Muscle layer of duodenum (tissue), 2 donors: ENCODE measurements around the gene SLC66A3.
A peak's percentile ranks its signal among the peaks of the same experiment; 100 is the strongest.

Source experiments
- H3K27ac ChIP-seq: one replicate; pipeline ENCODE4 v1.7.0; 2013; ENCODE audit warnings: mild to moderate bottlenecking, low read length
- H3K27me3 ChIP-seq: one replicate; pipeline ENCODE4 v1.7.0; 2013; ENCODE audit warnings: low read depth, mild to moderate bottlenecking, control low read depth, low read length
- H3K36me3 ChIP-seq, 2 donors: one replicate each; pipeline ENCODE4 v1.7.0; 2013; ENCODE audit warnings: low read length in 2 of 2, control low read depth in 1 of 2, mild to moderate bottlenecking in 1 of 2; ENCODE audit not compliant: insufficient read depth in 2 of 2, control insufficient read depth in 1 of 2
- H3K4me1 ChIP-seq, 2 donors: one replicate each; pipeline ENCODE4 v1.7.0; 2013; ENCODE audit warnings: low read length in 2 of 2, mild to moderate bottlenecking in 2 of 2, control low read depth in 1 of 2, moderate library complexity in 1 of 2; ENCODE audit not compliant: insufficient read depth in 2 of 2, control insufficient read depth in 1 of 2
- H3K4me3 ChIP-seq, 2 donors: one replicate each; pipeline ENCODE4 v1.7.0; 2013; ENCODE audit warnings: low read length in 2 of 2, low read depth in 1 of 2, mild to moderate bottlenecking in 1 of 2
- H3K9me3 ChIP-seq, 2 donors: one replicate each; pipeline ENCODE4 v1.7.0; 2013; ENCODE audit warnings: low read length in 2 of 2, control low read depth in 1 of 2, mild to moderate bottlenecking in 1 of 2; ENCODE audit not compliant: control insufficient read depth in 1 of 2
- donor health status: healthy.

Gene SLC66A3

GRCh38 chr2:11124760-11125068 lies 30.6 kb upstream of the SLC66A3 start:
- no peak overlapping the region for H3K27ac ChIP-seq
- no peaks in the 10 kb centered on the region for H3K36me3 ChIP-seq
- H3K27me3 ChIP-seq, result peaks cover 4% of the 10 kb centered on the region
- H3K9me3 ChIP-seq, result no peaks in the 10 kb centered on the region
- peaks cover 3% of the 10 kb centered on the region in 2 donors for H3K4me1 ChIP-seq
- H3K4me3 ChIP-seq, result no peak overlapping the region

- peaks cover 4% of the 10 kb centered on the region for H3K27me3 ChIP-seq
- peaks cover 11 to 12% of the 10 kb centered on the region in 2 donors for H3K4me1 ChIP-seq
- H3K4me3 ChIP-seq, result no peak overlapping the region
- no peak overlapping the region for H3K27ac ChIP-seq
- H3K9me3 ChIP-seq, result no peaks in the 10 kb centered on the region
- H3K36me3 ChIP-seq, result no peaks in the 10 kb centered on the region
These were observed 27.5 kb upstream of the SLC66A3 start for GRCh38 chr2:11127761-11128160.

GRCh38 chr2:11128243-11128951 lies 26.9 kb upstream of the SLC66A3 start:
- H3K9me3 ChIP-seq, result no peaks in the 10 kb centered on the region
- no peak overlapping the region for H3K27ac ChIP-seq
- H3K4me3 ChIP-seq, result no peak overlapping the region
- H3K4me1 ChIP-seq, result peaks cover 11 to 17% of the 10 kb centered on the region in 2 donors
- peaks cover 4% of the 10 kb centered on the region for H3K27me3 ChIP-seq
- no peaks in the 10 kb centered on the region for H3K36me3 ChIP-seq

GRCh38 chr2:11129598-11130449 lies 25.4 kb upstream of the SLC66A3 start:
- peak overlapping the region; percentile 42 to 65 for H3K4me3 ChIP-seq
- no peak overlapping the region for H3K27ac ChIP-seq
- no peaks in the 10 kb centered on the region for H3K36me3 ChIP-seq
- no peaks in the 10 kb centered on the region for H3K9me3 ChIP-seq
- peaks cover 2% of the 10 kb centered on the region for H3K27me3 ChIP-seq
- H3K4me1 ChIP-seq, result peaks cover 11 to 19% of the 10 kb centered on the region in 2 donors

- no peaks in the 10 kb centered on the region for H3K27me3 ChIP-seq
- peaks cover 11 to 19% of the 10 kb centered on the region in 2 donors for H3K4me1 ChIP-seq
- H3K9me3 ChIP-seq, result no peaks in the 10 kb centered on the region
- H3K4me3 ChIP-seq, result no peak overlapping the region
- H3K36me3 ChIP-seq, result no peaks in the 10 kb centered on the region
- H3K27ac ChIP-seq, result no peak overlapping the region
These were observed 23.9 kb upstream of the SLC66A3 start for GRCh38 chr2:11131166-11131920.

- Histone ChIP-seq H3K27ac (no peak overlapping the region), H3K36me3 (no peaks in the 10 kb centered on the region), H3K9me3 (no peaks in the 10 kb centered on the region), H3K4me1 (peaks cover 11 to 19% of the 10 kb centered on the region in 2 donors), H3K4me3 (peak overlapping the region; percentile 70 to 80), H3K27me3 (no peaks in the 10 kb centered on the region)
These were observed 23.1 kb upstream of the SLC66A3 start for GRCh38 chr2:11132036-11132671.

- Histone ChIP-seq H3K27ac (no peak overlapping the region), H3K4me3 (peak overlapping the region; percentile 70 to 80), H3K27me3 (no peaks in the 10 kb centered on the region), H3K36me3 (no peaks in the 10 kb centered on the region), H3K9me3 (no peaks in the 10 kb centered on the region), H3K4me1 (peaks cover 9 to 19% of the 10 kb centered on the region in 2 donors)
These were observed 21.9 kb upstream of the SLC66A3 start for GRCh38 chr2:11133238-11133935.

GRCh38 chr2:11133936-11134320 lies 21.3 kb upstream of the SLC66A3 start:
- Histone ChIP-seq H3K36me3 (no peaks in the 10 kb centered on the region), H3K9me3 (no peaks in the 10 kb centered on the region), H3K4me3 (peak overlapping the region; percentile 70 to 80), H3K27me3 (no peaks in the 10 kb centered on the region), H3K4me1 (peaks cover 8 to 19% of the 10 kb centered on the region in 2 donors), H3K27ac (no peak overlapping the region)

- Histone ChIP-seq H3K27ac (no peak overlapping the region), H3K9me3 (no peaks in the 10 kb centered on the region), H3K27me3 (no peaks in the 10 kb centered on the region), H3K36me3 (no peaks in the 10 kb centered on the region), H3K4me1 (peaks cover 8 to 19% of the 10 kb centered on the region in 2 donors), H3K4me3 (no peak overlapping the region)
These were observed 20.9 kb upstream of the SLC66A3 start for GRCh38 chr2:11134349-11134748.

- H3K27me3 ChIP-seq, result no peaks in the 10 kb centered on the region
These were observed 14.8 kb upstream of the SLC66A3 start for GRCh38 chr2:11140492-11140891.

More at GRCh38 chr2:11140492-11140891, 14.8 kb upstream of the SLC66A3 start:
- peaks cover 0 to 2% of the 10 kb centered on the region in 2 donors for H3K9me3 ChIP-seq
- H3K36me3 ChIP-seq, result no peaks in the 10 kb centered on the region
- no peak overlapping the region for H3K4me3 ChIP-seq
- no peak overlapping the region for H3K27ac ChIP-seq
- no peaks in the 10 kb centered on the region for H3K4me1 ChIP-seq
